T1000 (cell line): ENCODE measurements around the gene MS4A14.
"Not testable (repeated sequence)": the region's sequence is repeated elsewhere in the genome, so short reads cannot be mapped to it uniquely, and the experiment has no call there.

ENCODE experiments used
- DNase-seq: peaks from one replicate; lab custom pipeline; 2025; ENCODE audit warnings: mixed read lengths; lab: John Stamatoyannopoulos, UW

MS4A14 gene

GRCh38 chr11:60389279-60389910 is 6.9 kb upstream of the MS4A14 start:
- no peak for DNase-seq

GRCh38 chr11:60390419-60390818 is 5.8 kb upstream of the MS4A14 start:
- no peak for DNase-seq

GRCh38 chr11:60392361-60392760 is 3.9 kb upstream of the MS4A14 start:
- DNase-seq, result no peak

- DNase-seq, result no peak
Observed at GRCh38 chr11:60393016-60393415, 3.2 kb upstream of the MS4A14 start.

- no peak for DNase-seq
Observed at GRCh38 chr11:60394666-60395380, 1.4 kb upstream of the MS4A14 start.

- no peak for DNase-seq
Observed at GRCh38 chr11:60396799-60397198, 540 bp downstream of the MS4A14 start.

- DNase-seq, result no peak
Observed at GRCh38 chr11:60420015-60420414, 23.8 kb downstream of the MS4A14 start.

GRCh38 chr11:60422609-60423008 is 26.4 kb downstream of the MS4A14 start:
- DNase-seq, result no peak

GRCh38 chr11:60428517-60428916 is 32.3 kb downstream of the MS4A14 start:
- no peak for DNase-seq

GRCh38 chr11:60429272-60429671 is 33.0 kb downstream of the MS4A14 start, which contains the start of gene MS4A5:
Gene MS4A5, plus strand, starts transcription at chr11:60429572. Its CDS starts 103 bp downstream, at chr11:60429675.
- no peak for DNase-seq

GRCh38 chr11:60431251-60431650 is 35.0 kb downstream of the MS4A14 start:
- no peak for DNase-seq

- DNase-seq, result no peak
Observed at GRCh38 chr11:60433401-60433800, 37.1 kb downstream of the MS4A14 start.

GRCh38 chr11:60447070-60447469 is 50.8 kb downstream of the MS4A14 start:
- DNase-seq, result no peak

- DNase-seq, result no peak
Observed at GRCh38 chr11:60447846-60448245, 51.6 kb downstream of the MS4A14 start.

GRCh38 chr11:60451185-60451584 is 54.9 kb downstream of the MS4A14 start:
- DNase-seq, result not testable (repeated sequence)

- DNase-seq, result no peak
Observed at GRCh38 chr11:60454212-60454611, 58.0 kb downstream of the MS4A14 start.

GRCh38 chr11:60455531-60456042 is 59.3 kb downstream of the MS4A14 start, which contains the start of gene MS4A1:
Gene MS4A1, plus strand, starts transcription at chr11:60455847. Its CDS starts 6,528 bp downstream, at chr11:60462375.
- no peak for DNase-seq

GRCh38 chr11:60457576-60457975 is 61.3 kb downstream of the MS4A14 start:
- no peak for DNase-seq

- DNase-seq, result no peak
Observed at GRCh38 chr11:60459345-60459744, 63.1 kb downstream of the MS4A14 start.
